ENCODE results near the gene TDO2. TPM values are rescaled to one million over a fixed set of nuclear protein-coding genes. Genes with fewer than 3 reads are reported as not detected.

The TDO2 gene
- polyA plus RNA-seq, 3 donors, result not detected

- Histone ChIP-seq H4K20me1 (ENCODE audit: insufficient read depth, low read length) (no peaks in the 10 kb centered on the region), H3K27me3 (ENCODE audit: control insufficient read depth in 2 of 2, insufficient read depth in 2 of 2, low read length in 2 of 2) (no peaks in the 10 kb centered on the region), H3K36me3 (replicated peaks in 1 of 2; ENCODE audit: control insufficient read depth in 1 of 2, insufficient read depth in 2 of 2, low read length in 2 of 2) (no peaks in the 10 kb centered on the region), H3K79me2 (ENCODE audit: insufficient read depth, low read length) (no peaks in the 10 kb centered on the region), H3K27ac (ENCODE audit: low read depth in 1 of 2, low read length in 2 of 2) (no peak overlapping the region), H3K4me3 (replicated peaks in 1 of 3; ENCODE audit: low read depth in 2 of 3, low read length in 3 of 3) (no peak overlapping the region), H3K4me2 (replicated peaks; ENCODE audit: extremely low read depth, low read length, poor library complexity, severe bottlenecking) (no peak overlapping the region), H3K4me1 (ENCODE audit: control insufficient read depth in 1 of 2, insufficient read depth in 2 of 2, low read length in 2 of 2) (no peaks in the 10 kb centered on the region), H3K9ac (ENCODE audit: insufficient read depth, low read length, poor library complexity, severe bottlenecking) (no peak overlapping the region), H3K9me3 (replicated peaks in 1 of 2; ENCODE audit: control insufficient read depth in 1 of 2, insufficient read depth in 1 of 2, low read length in 2 of 2) (no peaks in the 10 kb centered on the region), H2AFZ (ENCODE audit: insufficient read depth, low read depth, low read length, poor library complexity, severe bottlenecking) (no peak overlapping the region)
- TF ChIP-seq CTCF (IDR thresholded peaks at IDR 0.05), result no peak
- WGBS (ENCODE audit: insufficient coverage), result 90% methylated on average over 2 of the region's 4 CpGs
- Mint-ChIP-seq H3K36me3 (no peaks in the 10 kb centered on the region), H3K9me3 (peaks cover 0 to 5% (median 0%) of the 10 kb centered on the region in 7 donors), H3K4me1 (peaks cover 3% of the 10 kb centered on the region), H3K4me3 (no peak overlapping the region), H3K27me3 (ENCODE audit: low read depth in 3 of 3) (no peaks in the 10 kb centered on the region), H3K27ac (no peak overlapping the region)
- no peak for DNase-seq
- intact Hi-C loops (cut with micrococcal nuclease), result no loop called here
These were observed 5.0 kb downstream of the TDO2 start for GRCh38 chr4:155908187-155909139.

GRCh38 chr4:155909615-155910226, 6.2 kb downstream of the TDO2 start:
- Histone ChIP-seq H3K9ac (ENCODE audit: insufficient read depth, low read length, poor library complexity, severe bottlenecking) (no peak overlapping the region), H3K79me2 (ENCODE audit: insufficient read depth, low read length) (no peaks in the 10 kb centered on the region), H3K4me2 (replicated peaks; ENCODE audit: extremely low read depth, low read length, poor library complexity, severe bottlenecking) (no peak overlapping the region), H3K27me3 (ENCODE audit: control insufficient read depth in 2 of 2, insufficient read depth in 2 of 2, low read length in 2 of 2) (no peaks in the 10 kb centered on the region), H3K27ac (ENCODE audit: low read depth in 1 of 2, low read length in 2 of 2) (no peak overlapping the region), H3K9me3 (replicated peaks in 1 of 2; ENCODE audit: control insufficient read depth in 1 of 2, insufficient read depth in 1 of 2, low read length in 2 of 2) (no peaks in the 10 kb centered on the region), H4K20me1 (ENCODE audit: insufficient read depth, low read length) (no peaks in the 10 kb centered on the region), H3K4me1 (ENCODE audit: control insufficient read depth in 1 of 2, insufficient read depth in 2 of 2, low read length in 2 of 2) (no peaks in the 10 kb centered on the region), H3K36me3 (replicated peaks in 1 of 2; ENCODE audit: control insufficient read depth in 1 of 2, insufficient read depth in 2 of 2, low read length in 2 of 2) (no peaks in the 10 kb centered on the region), H3K4me3 (replicated peaks in 1 of 3; ENCODE audit: low read depth in 2 of 3, low read length in 3 of 3) (no peak overlapping the region), H2AFZ (ENCODE audit: insufficient read depth, low read depth, low read length, poor library complexity, severe bottlenecking) (no peak overlapping the region)
- TF ChIP-seq CTCF (IDR thresholded peaks at IDR 0.05), result no peak
- Mint-ChIP-seq H3K36me3 (no peaks in the 10 kb centered on the region), H3K27me3 (ENCODE audit: low read depth in 3 of 3) (no peaks in the 10 kb centered on the region), H3K4me1 (peaks cover 3% of the 10 kb centered on the region), H3K4me3 (no peak overlapping the region), H3K27ac (no peak overlapping the region), H3K9me3 (peaks cover 0 to 5% (median 0%) of the 10 kb centered on the region in 7 donors)
- DNase-seq, result no peak
- intact Hi-C loops (cut with micrococcal nuclease), result no loop called here
- WGBS (ENCODE audit: insufficient coverage), result no CpG with 5 or more reads among the region's 3 CpGs

Measured in CD14-positive monocyte (primary cell).